GM19372 (cell line): ENCODE results near the gene CCDC6.
"Not testable (repeated sequence)": the region's sequence is repeated elsewhere in the genome, so short reads cannot be mapped to it uniquely, and the experiment has no call there.

ENCODE experiments used
- ATAC-seq: cut with Tn5 transposase; IDR thresholded peaks from one replicate; pipeline ENCODE4 v1.9.1; 2021; ENCODE audit warnings: mild to moderate bottlenecking, low read depth, moderate library complexity; ENCODE audit not compliant: unreplicated experiment

The CCDC6 gene

DNA sequence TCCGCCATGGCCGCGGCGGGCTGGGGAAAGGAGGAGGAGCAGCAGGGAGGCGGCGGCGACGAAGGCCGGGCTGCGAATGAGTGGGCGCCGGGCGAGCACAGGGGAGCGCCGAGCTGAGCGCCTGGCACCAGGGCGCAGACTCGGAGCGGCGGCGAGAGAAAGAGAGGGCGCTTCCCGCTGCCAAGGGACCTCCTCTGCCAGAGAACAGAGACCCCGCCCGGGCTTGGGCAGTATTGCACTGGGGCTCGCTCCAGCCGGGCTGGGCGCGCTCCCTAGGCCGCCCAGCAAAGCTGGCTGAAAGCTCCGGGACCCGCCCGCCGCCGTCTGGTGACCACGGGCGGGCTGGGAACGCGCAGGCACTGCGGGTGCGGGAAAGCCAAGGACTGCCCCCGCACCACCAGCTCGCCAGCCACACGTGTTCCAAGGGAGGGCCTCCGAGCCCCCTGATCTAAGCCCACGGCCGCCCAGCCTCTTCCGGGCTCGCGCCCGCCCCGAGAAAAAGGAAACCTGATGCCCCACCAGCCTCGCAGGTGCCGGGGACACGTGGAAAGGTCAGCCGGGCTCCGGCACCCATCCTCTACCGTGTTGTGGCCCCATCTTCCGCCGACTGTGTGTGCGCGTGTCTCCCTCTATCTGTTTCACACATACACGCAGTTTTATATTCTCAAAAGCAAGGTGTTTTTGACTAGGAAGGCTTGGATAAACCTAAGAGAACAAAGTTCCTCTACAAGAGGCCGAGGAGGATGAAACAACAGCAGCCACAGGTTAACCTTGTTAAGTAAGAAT lies at the start of gene CCDC6:
Gene CCDC6 (minus strand): TSS at position 140 of the 786 bp plus-strand sequence. CDS start 132 bp downstream, at position 8.
- peak; percentile 72 for ATAC-seq

DNA sequence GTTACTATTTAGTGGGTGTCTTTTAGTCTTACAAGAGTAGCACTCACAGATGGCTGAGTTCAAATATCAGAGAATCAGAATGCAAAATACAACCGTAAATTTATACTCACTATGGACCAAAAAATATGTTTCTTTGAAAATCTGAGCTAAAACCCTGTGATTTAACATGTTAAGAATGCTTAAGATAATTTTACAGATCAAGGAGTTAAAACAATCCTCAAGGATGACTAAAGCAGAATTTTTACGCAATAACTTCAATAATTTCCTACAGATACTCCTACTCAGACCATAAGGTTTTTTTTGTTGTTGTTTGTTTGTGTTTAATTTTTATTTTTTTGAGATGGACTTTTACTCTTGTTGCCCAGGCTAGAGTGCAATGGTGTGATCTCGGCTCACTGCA lies 47.9 kb upstream of the CCDC6 start:
- ATAC-seq: no peak

DNA sequence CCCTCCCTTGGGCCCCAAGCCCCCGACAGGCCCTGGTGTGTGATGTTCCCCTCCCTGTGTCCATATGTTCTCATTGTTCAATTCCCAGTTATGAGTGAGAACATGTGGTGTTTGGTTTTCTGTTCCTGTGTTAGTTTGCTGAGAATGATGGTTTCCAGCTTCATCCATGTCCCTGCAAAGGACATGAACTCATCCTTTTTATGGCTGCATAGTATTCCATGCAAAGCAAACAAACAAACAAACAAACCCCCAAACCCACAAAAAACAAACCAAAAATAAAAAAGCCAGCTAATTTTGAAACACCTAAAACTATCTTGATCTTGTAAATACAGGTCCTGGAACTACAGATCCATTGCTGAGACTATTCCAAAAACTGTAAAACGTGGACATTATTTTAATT lies 47.4 kb upstream of the CCDC6 start:
- not testable (repeated sequence) for ATAC-seq

- ATAC-seq: no peak
These were observed 43.7 kb upstream of the CCDC6 start for GRCh38 chr10:59950105-59950504.

GRCh38 chr10:59949608-59950007 lies 43.3 kb upstream of the CCDC6 start:
- ATAC-seq: no peak

DNA sequence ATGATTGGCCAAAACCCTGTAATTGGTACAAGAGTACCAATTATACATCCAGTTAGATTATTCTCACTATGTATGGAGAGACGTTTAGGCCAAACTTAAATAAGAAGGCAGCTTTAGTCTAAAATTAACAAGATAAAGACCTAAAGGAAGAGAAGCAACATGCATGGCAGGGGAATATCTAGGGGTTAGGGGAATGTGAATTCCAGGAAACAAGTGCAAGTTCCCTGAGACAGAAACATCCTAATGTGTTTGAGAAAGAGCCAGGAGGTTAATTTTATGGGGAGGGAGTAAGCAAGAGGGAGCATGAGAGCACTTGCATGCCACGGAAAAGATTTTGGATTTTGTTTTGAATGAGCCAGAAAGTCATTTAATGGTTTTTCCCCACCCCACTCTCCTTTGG lies 39.6 kb upstream of the CCDC6 start:
- no peak for ATAC-seq

GRCh38 chr10:59945590-59945989 lies 39.2 kb upstream of the CCDC6 start:
- no peak for ATAC-seq

- ATAC-seq: no peak
These were observed 38.1 kb upstream of the CCDC6 start for GRCh38 chr10:59944339-59944935.

DNA sequence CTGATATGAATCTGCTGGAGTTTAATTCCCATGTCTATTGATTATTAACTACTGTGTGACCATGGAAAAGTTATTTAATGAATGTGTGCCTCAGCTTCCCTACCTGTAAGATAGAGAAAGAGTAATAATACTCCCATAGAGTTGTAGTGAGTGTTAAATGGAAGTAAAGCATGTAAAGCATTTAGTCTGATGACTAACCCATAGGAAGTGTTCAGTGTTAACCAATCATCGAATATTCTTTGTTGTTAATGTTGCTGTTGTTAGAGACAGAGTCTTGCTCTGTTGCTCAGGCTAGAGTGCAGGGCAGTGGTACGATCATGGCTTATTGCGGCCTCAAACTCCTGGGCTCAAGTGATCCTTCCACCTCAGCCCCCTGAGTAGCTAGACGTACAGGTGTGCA lies 36.2 kb upstream of the CCDC6 start:
- ATAC-seq: no peak

GRCh38 chr10:59937720-59938119 lies 31.4 kb upstream of the CCDC6 start:
- ATAC-seq: no peak

DNA sequence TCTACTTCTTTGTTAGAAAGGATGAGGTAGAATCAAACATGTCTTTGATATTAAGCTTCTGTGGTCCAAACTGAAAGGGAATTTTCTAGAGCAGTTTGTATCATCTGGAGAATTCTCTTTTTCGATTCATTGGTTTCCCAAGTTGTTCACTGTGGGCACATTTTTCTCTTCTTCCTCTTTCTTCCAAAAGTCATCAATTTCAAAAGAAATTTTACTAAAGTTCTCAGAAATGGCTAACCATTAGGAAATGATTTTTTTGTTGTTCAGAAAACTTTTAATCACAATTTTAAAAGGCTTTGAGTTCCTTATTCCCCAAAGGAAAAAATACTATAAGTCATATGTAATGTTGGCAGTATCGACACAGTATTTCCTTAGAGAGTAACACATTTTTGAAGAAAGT lies 28.3 kb upstream of the CCDC6 start:
- no peak for ATAC-seq

DNA sequence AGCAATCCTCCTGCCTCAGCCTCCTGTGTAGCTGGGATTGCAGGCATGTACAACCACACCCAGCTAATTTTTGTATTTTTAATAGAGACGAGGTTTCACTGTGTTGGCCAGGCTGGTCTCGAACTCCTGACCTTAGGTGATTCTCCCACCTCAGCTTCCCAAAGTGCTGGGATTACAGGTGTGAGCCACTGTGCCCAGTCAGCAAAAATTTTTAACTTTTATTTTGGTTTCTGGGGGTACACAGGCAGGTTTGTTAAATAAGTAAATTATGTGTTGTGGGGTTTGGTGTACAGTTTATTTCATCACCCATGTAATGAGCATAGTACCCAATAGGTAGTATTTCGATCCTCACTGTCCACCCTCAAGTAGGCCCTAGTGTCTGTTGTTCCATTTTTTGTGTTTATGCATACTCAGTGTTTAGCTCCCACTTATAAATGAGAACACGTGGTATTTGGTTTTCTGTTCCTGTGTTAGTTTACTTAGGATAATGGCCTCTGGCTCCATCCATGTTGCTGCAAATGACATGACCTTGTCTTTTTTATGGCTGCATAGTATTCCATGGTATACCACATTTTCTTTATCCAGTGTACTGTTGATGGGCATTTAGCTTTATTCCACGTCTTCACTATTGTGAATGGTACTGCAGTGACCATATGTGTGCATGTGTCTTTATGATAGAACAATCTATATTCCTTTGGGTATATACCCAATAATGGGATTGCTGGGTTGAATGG lies 24.6 kb upstream of the CCDC6 start:
- ATAC-seq: not testable (repeated sequence)

DNA sequence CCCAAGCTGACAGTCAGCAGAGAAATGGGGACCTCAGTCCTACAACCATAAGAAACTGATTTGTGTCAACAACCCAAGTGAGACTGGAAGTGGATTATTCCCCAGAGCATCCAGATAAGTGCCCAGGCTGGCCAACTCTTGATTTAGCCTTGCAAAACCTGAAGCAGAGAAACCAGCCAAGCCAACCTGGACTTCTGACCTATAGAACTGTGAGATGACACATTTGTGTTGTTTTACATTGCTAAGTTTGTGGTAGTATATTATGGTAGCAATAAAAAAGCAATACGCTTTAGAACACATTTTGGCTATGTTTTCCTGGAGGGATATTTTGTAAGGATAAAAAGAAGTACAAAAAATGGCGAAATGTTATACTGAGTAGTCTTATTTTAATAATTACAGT lies 19.7 kb upstream of the CCDC6 start:
- ATAC-seq: no peak

DNA sequence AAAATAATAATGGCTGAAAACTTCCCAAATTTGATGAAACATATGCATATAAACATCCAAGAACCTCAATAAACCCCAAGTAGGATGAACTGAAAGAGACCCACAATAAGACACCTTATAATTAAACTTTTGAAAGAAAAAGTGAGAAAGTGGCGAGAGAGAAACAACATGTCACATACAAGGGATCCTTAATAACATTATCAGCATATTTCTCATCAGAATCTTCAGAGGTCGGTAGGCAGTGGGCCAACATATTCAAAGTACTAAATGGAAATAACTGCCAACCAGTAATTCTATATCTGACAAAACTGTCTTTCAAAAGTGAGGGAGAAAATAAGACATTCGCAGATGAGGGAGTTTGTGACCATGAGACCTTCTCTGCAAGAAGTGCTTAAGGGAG lies 16.6 kb upstream of the CCDC6 start:
- no peak for ATAC-seq

DNA sequence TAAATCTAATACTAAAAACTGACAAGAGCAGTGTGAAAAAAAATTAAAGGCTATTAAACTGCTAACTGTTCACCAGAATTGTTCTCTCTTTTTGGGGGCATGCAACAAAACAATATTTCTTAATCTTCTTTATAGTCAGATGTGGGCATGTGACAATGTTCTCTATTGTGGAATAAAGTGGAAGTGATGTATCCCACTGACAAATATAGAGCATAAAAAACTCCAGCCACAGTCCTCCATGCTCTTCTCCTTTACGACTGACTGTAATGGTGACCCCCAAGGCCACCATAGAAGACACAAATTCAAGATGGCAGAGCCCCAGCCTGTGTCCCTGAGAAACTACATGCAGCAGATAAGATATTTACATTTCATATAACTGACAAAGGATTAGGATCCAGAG lies 11.6 kb upstream of the CCDC6 start:
- ATAC-seq: no peak

DNA sequence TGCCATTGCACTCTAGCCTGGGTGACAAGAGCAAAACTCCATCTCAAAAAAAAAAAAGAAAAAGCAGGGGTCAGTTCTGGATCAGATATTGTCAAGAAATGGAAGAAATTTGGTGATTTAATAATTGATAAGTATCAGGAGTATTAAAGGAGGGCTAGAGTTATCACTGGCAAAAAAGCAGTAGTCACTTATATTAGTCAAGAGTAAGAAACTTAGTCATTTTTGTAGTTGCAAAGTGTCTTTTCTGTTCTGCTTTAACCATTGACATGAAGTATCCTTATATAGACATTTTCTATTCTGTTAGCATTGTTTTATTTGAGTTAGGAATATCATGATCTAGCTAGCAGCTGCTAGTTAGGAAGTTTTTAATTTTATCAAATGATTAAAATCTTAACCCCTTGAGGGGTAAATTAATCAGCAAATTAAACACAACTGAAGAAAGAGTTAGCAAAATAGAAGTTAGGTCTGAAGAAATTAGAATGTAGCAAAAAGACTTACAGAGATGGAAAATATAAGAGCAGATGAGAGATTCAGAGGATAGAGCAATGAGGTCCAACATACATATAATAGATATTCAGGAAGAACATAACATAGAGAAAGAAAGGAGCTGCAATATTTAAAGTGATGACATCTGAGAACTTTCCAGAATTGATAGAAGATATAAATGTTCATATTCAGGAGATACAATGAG lies 7.3 kb upstream of the CCDC6 start:
- no peak for ATAC-seq

- ATAC-seq: no peak
These were observed 4.5 kb upstream of the CCDC6 start for GRCh38 chr10:59910867-59911266.

GRCh38 chr10:59909815-59910214 lies 3.5 kb upstream of the CCDC6 start:
- ATAC-seq: no peak

- ATAC-seq: no peak
These were observed 2.4 kb upstream of the CCDC6 start for GRCh38 chr10:59908808-59909143.

- ATAC-seq: no peak
These were observed 1.8 kb upstream of the CCDC6 start for GRCh38 chr10:59907918-59908807.
